DND-41 (cell line): ENCODE measurements around the gene PHYH.

Experiments
- ATAC-seq: fragments of 200-7000 bp; cut with Tn5 transposase; 3 replicates; pipeline ENCODE4 v1.9.1; 2021; ENCODE audit warnings: low read depth; ENCODE audit not compliant: insufficient read depth
- DNase-seq: peaks from one replicate; pipeline ENCODE4 v3.0.0-alpha.2; 2020
- H2AFZ ChIP-seq: 2 replicates; pipeline ENCODE4 v1.6.0; 2012; ENCODE audit warnings: low read depth, low read length
- H3K27ac ChIP-seq: 2 replicates; pipeline ENCODE4 v1.5.1; 2012; ENCODE audit warnings: low read length, inconsistent platforms
- H3K27me3 ChIP-seq: fragments of 200-600 bp; sonication (generic); 2 replicates; pipeline ENCODE4 v1.6.0; 2012; ENCODE audit warnings: low read length, mild to moderate bottlenecking, inconsistent platforms; ENCODE audit not compliant: insufficient read depth, poor library complexity
- H3K36me3 ChIP-seq: 2 replicates; pipeline ENCODE4 v1.5.1; 2012; ENCODE audit warnings: low read length, inconsistent platforms; ENCODE audit not compliant: insufficient read depth
- H3K4me1 ChIP-seq: 2 replicates; pipeline ENCODE4 v1.5.1; 2012; ENCODE audit warnings: mild to moderate bottlenecking, low read length; ENCODE audit not compliant: insufficient read depth
- H3K4me2 ChIP-seq: 2 replicates; pipeline ENCODE4 v1.6.0; 2012; ENCODE audit warnings: mild to moderate bottlenecking, moderate library complexity, low read length, inconsistent platforms; ENCODE audit not compliant: insufficient read depth
- H3K4me3 ChIP-seq, 2 experiments: fragments of 200-600 bp in 1 of 2; shearing (Covaris generic) in 1 of 2; 2 replicates each; pipeline ENCODE4 v1.5.1; 2012 to 2016; ENCODE audit warnings: inconsistent platforms in 2 of 2, low read length in 2 of 2, mild to moderate bottlenecking in 2 of 2, low read depth in 1 of 2, moderate library complexity in 1 of 2
- H3K79me2 ChIP-seq: 2 replicates; pipeline ENCODE4 v1.6.0; 2012; ENCODE audit warnings: low read length, inconsistent platforms; ENCODE audit not compliant: insufficient read depth
- H3K9ac ChIP-seq: 2 replicates; pipeline ENCODE4 v1.6.0; 2012; ENCODE audit warnings: low read depth, mild to moderate bottlenecking, inconsistent platforms, low read length, moderate library complexity
- H3K9me3 ChIP-seq: 2 replicates; pipeline ENCODE4 v1.5.1; 2012; ENCODE audit warnings: low read length, moderate library complexity, mild to moderate bottlenecking, inconsistent platforms; ENCODE audit not compliant: insufficient read depth, severe bottlenecking
- H4K20me1 ChIP-seq: 2 replicates; pipeline ENCODE4 v1.6.0; 2012; ENCODE audit warnings: low read length; ENCODE audit not compliant: insufficient read depth
- EZH2 ChIP-seq: IDR thresholded peaks from 3 replicates; pipeline ENCODE4 v1.6.1; 2012; ENCODE audit warnings: borderline replicate concordance, low read depth, mild to moderate bottlenecking, moderate library complexity, low read length, inconsistent platforms; ENCODE audit not compliant: severe bottlenecking
- TF ChIP-seq, protein P1 (sequence below): IDR thresholded peaks from 2 replicates; pipeline ENCODE4 v1.5.1; 2012; ENCODE audit warnings: borderline replicate concordance, low read length, moderate library complexity, mild to moderate bottlenecking; ENCODE audit not compliant: poor library complexity, severe bottlenecking; ENCODE audit errors: extremely low read depth

PHYH gene

DNA sequence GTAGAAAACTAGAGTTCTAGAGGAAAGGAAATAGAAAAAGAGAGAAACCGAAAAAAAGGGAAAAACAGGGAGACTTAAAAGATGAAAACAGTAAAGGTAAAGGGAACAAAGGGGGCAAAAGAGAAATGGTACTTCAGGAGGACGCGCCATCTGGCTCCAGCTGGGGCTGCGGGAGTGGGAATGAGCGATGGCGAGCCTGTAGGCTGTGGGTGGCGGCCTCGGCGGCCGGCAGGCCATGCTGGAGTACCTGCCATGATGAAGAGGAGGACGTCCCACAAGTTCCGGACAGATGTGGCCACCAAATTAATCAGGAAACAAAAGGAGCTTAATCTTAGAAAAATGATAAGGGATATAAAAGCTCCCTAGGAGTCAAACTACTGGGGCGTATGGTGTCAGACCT, 21.7 kb upstream of the PHYH start:
- Histone ChIP-seq H3K9ac (no peak overlapping the region), H3K79me2 (no peaks in the 10 kb centered on the region), H2AFZ (no peak overlapping the region), H3K27ac (no peak overlapping the region), H3K36me3 (peaks cover 79% of the 10 kb centered on the region), H3K4me3 (no peak overlapping the region), H3K9me3 (no peaks in the 10 kb centered on the region), H3K27me3 (no peaks in the 10 kb centered on the region), H3K4me1 (no peaks in the 10 kb centered on the region), H3K4me2 (no peak overlapping the region), H4K20me1 (no peaks in the 10 kb centered on the region)
- no peak for DNase-seq
- no peak for ATAC-seq
- TF ChIP-seq EZH2 = no peak
- TF ChIP-seq, protein P1, sequence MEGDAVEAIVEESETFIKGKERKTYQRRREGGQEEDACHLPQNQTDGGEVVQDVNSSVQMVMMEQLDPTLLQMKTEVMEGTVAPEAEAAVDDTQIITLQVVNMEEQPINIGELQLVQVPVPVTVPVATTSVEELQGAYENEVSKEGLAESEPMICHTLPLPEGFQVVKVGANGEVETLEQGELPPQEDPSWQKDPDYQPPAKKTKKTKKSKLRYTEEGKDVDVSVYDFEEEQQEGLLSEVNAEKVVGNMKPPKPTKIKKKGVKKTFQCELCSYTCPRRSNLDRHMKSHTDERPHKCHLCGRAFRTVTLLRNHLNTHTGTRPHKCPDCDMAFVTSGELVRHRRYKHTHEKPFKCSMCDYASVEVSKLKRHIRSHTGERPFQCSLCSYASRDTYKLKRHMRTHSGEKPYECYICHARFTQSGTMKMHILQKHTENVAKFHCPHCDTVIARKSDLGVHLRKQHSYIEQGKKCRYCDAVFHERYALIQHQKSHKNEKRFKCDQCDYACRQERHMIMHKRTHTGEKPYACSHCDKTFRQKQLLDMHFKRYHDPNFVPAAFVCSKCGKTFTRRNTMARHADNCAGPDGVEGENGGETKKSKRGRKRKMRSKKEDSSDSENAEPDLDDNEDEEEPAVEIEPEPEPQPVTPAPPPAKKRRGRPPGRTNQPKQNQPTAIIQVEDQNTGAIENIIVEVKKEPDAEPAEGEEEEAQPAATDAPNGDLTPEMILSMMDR = no peak

DNA sequence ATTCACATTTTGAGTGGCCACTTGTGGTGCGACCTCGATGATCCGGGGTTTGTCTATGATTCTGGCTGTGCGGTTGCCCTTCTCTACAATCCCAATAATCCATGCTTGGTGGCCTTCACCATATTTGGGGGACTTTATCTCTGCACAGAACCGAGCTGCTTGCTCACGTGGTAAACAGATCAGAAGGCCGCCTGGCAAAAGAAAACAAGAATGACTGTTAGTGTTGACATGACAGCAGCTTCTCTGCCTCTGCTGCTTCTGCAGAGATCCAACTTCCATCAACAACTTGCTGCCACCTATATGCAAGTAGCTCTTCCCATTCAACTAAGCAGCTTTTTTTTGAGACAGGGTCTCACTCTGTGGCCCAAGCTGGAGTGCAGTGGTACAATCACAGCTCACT, 19.3 kb upstream of the PHYH start:
- Histone ChIP-seq H3K9me3 (no peaks in the 10 kb centered on the region), H3K36me3 (peaks cover 57% of the 10 kb centered on the region), H3K27me3 (no peaks in the 10 kb centered on the region), H2AFZ (no peak overlapping the region), H3K4me1 (no peaks in the 10 kb centered on the region), H3K4me2 (no peak overlapping the region), H4K20me1 (no peaks in the 10 kb centered on the region), H3K79me2 (no peaks in the 10 kb centered on the region), H3K9ac (no peak overlapping the region), H3K27ac (no peak overlapping the region), H3K4me3 (no peak overlapping the region)
- TF ChIP-seq, protein P1 = no peak
- TF ChIP-seq EZH2 = no peak
- no peak for DNase-seq
- no peak for ATAC-seq

DNA sequence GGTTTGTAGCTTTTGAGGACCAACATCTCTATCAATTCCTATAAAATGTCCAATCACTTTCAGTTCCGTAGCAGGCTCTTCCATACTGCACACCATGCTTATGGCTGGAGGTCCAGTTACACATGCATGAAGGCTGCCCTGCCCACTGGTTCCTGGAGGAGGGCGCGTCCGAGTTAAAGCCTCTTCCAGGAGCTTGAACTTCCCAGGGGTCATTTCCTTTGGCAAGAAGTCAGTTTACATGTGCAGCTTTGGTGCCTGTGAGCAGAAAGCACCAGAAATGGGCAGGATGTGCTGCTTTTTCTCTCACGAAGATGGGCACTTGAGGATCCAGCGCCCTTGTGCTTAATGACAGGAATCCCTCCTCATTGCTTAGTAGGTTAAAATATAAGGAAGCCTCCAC, 17.6 kb upstream of the PHYH start:
- no peak for ATAC-seq
- TF ChIP-seq EZH2 = no peak
- TF ChIP-seq, protein P1 = no peak

DNA sequence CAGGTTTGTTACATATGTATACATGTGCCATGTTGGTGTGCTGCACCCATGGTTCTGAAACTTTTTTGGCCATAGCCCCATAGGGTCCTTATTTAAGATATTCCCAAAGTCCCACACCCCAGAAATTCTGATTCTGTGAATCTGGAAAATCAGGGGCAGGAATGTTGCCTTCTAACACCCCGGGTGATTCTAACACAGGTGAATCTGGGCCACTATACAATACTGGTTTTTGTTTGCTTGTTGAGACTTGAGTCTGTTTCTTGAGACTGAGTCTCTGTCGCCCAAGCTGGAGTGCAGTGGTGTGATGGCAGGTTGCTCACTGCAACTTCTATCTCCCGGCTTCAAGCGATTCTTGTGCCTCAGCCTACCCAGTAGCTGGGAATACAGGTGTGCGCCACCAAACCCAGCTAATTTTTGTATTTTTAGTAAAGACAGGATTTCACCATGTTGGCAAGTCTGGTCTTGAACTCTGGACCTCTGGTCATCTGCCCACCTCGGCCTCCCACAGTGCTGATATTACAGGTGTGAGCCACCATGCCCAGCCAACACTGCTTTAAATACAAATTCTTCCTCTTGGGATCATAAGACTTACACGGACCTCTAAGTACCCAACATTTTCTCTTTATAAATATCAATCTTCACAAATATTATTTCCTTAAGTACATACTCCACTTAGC, 16.9 kb upstream of the PHYH start:
- peak; percentile 52; the same call in 2 of the 3 replicates for ATAC-seq
- no peaks in the 10 kb centered on the region for H3K9me3 ChIP-seq
- DNase-seq = no peak

More for the DNA sequence above, 17.6 kb upstream of the PHYH start:
- Histone ChIP-seq H2AFZ (no peak overlapping the region), H3K27ac (no peak overlapping the region), H4K20me1 (no peaks in the 10 kb centered on the region), H3K9me3 (no peaks in the 10 kb centered on the region), H3K9ac (no peak overlapping the region), H3K4me1 (no peaks in the 10 kb centered on the region), H3K79me2 (no peaks in the 10 kb centered on the region), H3K4me3 (no peak overlapping the region), H3K27me3 (no peaks in the 10 kb centered on the region), H3K36me3 (peaks cover 40% of the 10 kb centered on the region), H3K4me2 (no peak overlapping the region)
- no peak for DNase-seq

More for the DNA sequence above, 16.9 kb upstream of the PHYH start:
- TF ChIP-seq EZH2 = no peak
- TF ChIP-seq, protein P1 = no peak
- Histone ChIP-seq H4K20me1 (no peaks in the 10 kb centered on the region), H2AFZ (no peak overlapping the region), H3K4me1 (no peaks in the 10 kb centered on the region), H3K4me2 (no peak overlapping the region), H3K27ac (no peak overlapping the region), H3K9ac (no peak overlapping the region), H3K79me2 (no peaks in the 10 kb centered on the region), H3K36me3 (peaks cover 34% of the 10 kb centered on the region), H3K27me3 (no peaks in the 10 kb centered on the region), H3K4me3 (no peak overlapping the region)
